ENCODE measurements around the gene NOSTRIN.

Gene NOSTRIN

GRCh38 chr2:168819829-168820489, 17.5 kb downstream of the NOSTRIN start:
- no peaks in the 10 kb centered on the region for H3K36me3 ChIP-seq (ENCODE audit: control insufficient read depth in 2 of 2, insufficient read depth in 1 of 2, low read length in 2 of 2)
- no peaks in the 10 kb centered on the region for H3K9me3 ChIP-seq (ENCODE audit: control insufficient read depth, insufficient read depth, low read depth, low read length)
- ChIA-PET CTCF (no interaction called here), POLR2A (no interaction called here)
- TF ChIP-seq ZNF223 (tag by site-specific recombination; IDR thresholded peaks at IDR 0.05) (no peak), MZF1 (tag by site-specific recombination; IDR thresholded peaks at IDR 0.05; ENCODE audit: borderline replicate concordance) (no peak), PRDM6 (tag by site-specific recombination; IDR thresholded peaks at IDR 0.05) (no peak), ZNF366 (tag by site-specific recombination; conservative IDR thresholded peaks at IDR 0.05) (no peak), ZNF785 (tag by site-specific recombination; IDR thresholded peaks at IDR 0.05) (no peak), ZNF221 (tag by site-specific recombination; IDR thresholded peaks at IDR 0.05; ENCODE audit: borderline replicate concordance) (no peak)
- no peak overlapping the region for H3K27ac ChIP-seq (ENCODE audit: extremely low read depth, low read depth, low read length)
- no peaks in the 10 kb centered on the region for H3K4me1 ChIP-seq (ENCODE audit: control insufficient read depth, insufficient read depth, low read length)
- H3K4me3 ChIP-seq (ENCODE audit: low read depth, low read length), result no peak overlapping the region

- ChIA-PET POLR2A (no interaction called here), CTCF (no interaction called here)
- Histone ChIP-seq H3K27ac (ENCODE audit: extremely low read depth, low read depth, low read length) (no peak overlapping the region), H3K4me1 (ENCODE audit: control insufficient read depth, insufficient read depth, low read length) (no peaks in the 10 kb centered on the region), H3K4me3 (ENCODE audit: low read depth, low read length) (no peak overlapping the region), H3K36me3 (ENCODE audit: control insufficient read depth in 2 of 2, insufficient read depth in 1 of 2, low read length in 2 of 2) (no peaks in the 10 kb centered on the region), H3K9me3 (ENCODE audit: control insufficient read depth, insufficient read depth, low read depth, low read length) (no peaks in the 10 kb centered on the region)
- TF ChIP-seq SP3 (tag by site-specific recombination; IDR thresholded peaks at IDR 0.05), result no peak
- peak; percentile 73 for TF ChIP-seq ZNF623 (tag by site-specific recombination; IDR thresholded peaks at IDR 0.05)
- TF ChIP-seq ZNF791 (tag by site-specific recombination; IDR thresholded peaks at IDR 0.05), result no peak
Observed at GRCh38 chr2:168821577-168821976, 19.1 kb downstream of the NOSTRIN start.

- ChIA-PET CTCF (no interaction called here), POLR2A (no interaction called here)
- H3K36me3 ChIP-seq (ENCODE audit: control insufficient read depth in 2 of 2, insufficient read depth in 1 of 2, low read length in 2 of 2), result no peaks in the 10 kb centered on the region
- no peak overlapping the region for H3K4me3 ChIP-seq (ENCODE audit: low read depth, low read length)
- no peak overlapping the region for H3K27ac ChIP-seq (ENCODE audit: extremely low read depth, low read depth, low read length)
- H3K9me3 ChIP-seq (ENCODE audit: control insufficient read depth, insufficient read depth, low read depth, low read length), result no peaks in the 10 kb centered on the region
- no peaks in the 10 kb centered on the region for H3K4me1 ChIP-seq (ENCODE audit: control insufficient read depth, insufficient read depth, low read length)
- TF ChIP-seq ELK4 (IDR thresholded peaks at IDR 0.05; ENCODE audit: borderline replicate concordance, low read depth, low read length) (no peak), SP3 (tag by site-specific recombination; IDR thresholded peaks at IDR 0.05) (no peak), KLF17 (tag by site-specific recombination; IDR thresholded peaks at IDR 0.05) (no peak), ZNF571 (tag by site-specific recombination; IDR thresholded peaks at IDR 0.05) (no peak), PRDM6 (tag by site-specific recombination; IDR thresholded peaks at IDR 0.05) (no peak), REST (tag by site-specific recombination; IDR thresholded peaks at IDR 0.05) (no peak), ZNF157 (tag by site-specific recombination; IDR thresholded peaks at IDR 0.05) (no peak), GLI4 (tag by site-specific recombination; IDR thresholded peaks at IDR 0.05) (no peak), RBAK (tag by site-specific recombination; IDR thresholded peaks at IDR 0.05) (no peak), HOXC10 (CRISPR knock-in tag; IDR thresholded peaks at IDR 0.05) (no peak), ZNF707 (tag by site-specific recombination; IDR thresholded peaks at IDR 0.05) (no peak), ZNF155 (tag by site-specific recombination; IDR thresholded peaks at IDR 0.05) (no peak), ZNF335 (tag by site-specific recombination; conservative IDR thresholded peaks at IDR 0.05) (no peak), ZNF324 (tag by site-specific recombination; IDR thresholded peaks at IDR 0.05) (no peak), ZNF776 (tag by site-specific recombination; IDR thresholded peaks at IDR 0.05; ENCODE audit: borderline replicate concordance) (no peak)
Observed at GRCh38 chr2:168821992-168822391, 19.6 kb downstream of the NOSTRIN start.

Data from HEK293 (cell line).